ENCODE measurements around the gene FNDC7. TPM values are rescaled to one million over a fixed set of nuclear protein-coding genes. Genes with fewer than 3 reads are reported as not detected.

The FNDC7 gene
- total and polyA plus RNA-seq, 2 experiments from 2014 or later: not detected

- H3K4me1 ChIP-seq (ENCODE audit: low read depth): no peaks in the 10 kb centered on the region
- no peaks in the 10 kb centered on the region for H3K9me3 ChIP-seq (ENCODE audit: low read depth)
- H3K36me3 ChIP-seq: peaks cover 5% of the 10 kb centered on the region
- peak; percentile 85 to 88 for DNase-seq (ENCODE audit: low read depth in 1 of 2, low spot score in 1 of 2)
- TF ChIP-seq CTCF (IDR thresholded peaks at IDR 0.05; ENCODE audit: low read depth, low read length): no peak
- H3K4me3 ChIP-seq: peak overlapping the region; percentile 53
- no peaks in the 10 kb centered on the region for H3K27me3 ChIP-seq
- H3K27ac ChIP-seq: peak overlapping the region; percentile 93
Observed at GRCh38 chr1:108747171-108747850, 34.6 kb downstream of the FNDC7 start.

- H3K27me3 ChIP-seq: no peaks in the 10 kb centered on the region
- H3K4me3 ChIP-seq: no peak overlapping the region
- TF ChIP-seq CTCF (IDR thresholded peaks at IDR 0.05; ENCODE audit: low read depth, low read length): no peak
- H3K9me3 ChIP-seq (ENCODE audit: low read depth): no peaks in the 10 kb centered on the region
- no peaks in the 10 kb centered on the region for H3K4me1 ChIP-seq (ENCODE audit: low read depth)
- DNase-seq (ENCODE audit: low read depth in 1 of 2, low spot score in 1 of 2): no peak
- peaks cover 11% of the 10 kb centered on the region for H3K36me3 ChIP-seq
- H3K27ac ChIP-seq: no peak overlapping the region
Observed at GRCh38 chr1:108747898-108748297, 35.2 kb downstream of the FNDC7 start.

- DNase-seq (ENCODE audit: low read depth in 1 of 2, low spot score in 1 of 2): no peak
- no peak for TF ChIP-seq CTCF (IDR thresholded peaks at IDR 0.05; ENCODE audit: low read depth, low read length)
- Histone ChIP-seq H3K9me3 (ENCODE audit: low read depth) (no peaks in the 10 kb centered on the region), H3K27me3 (no peaks in the 10 kb centered on the region), H3K36me3 (peaks cover 20% of the 10 kb centered on the region), H3K27ac (no peak overlapping the region), H3K4me1 (ENCODE audit: low read depth) (no peaks in the 10 kb centered on the region), H3K4me3 (no peak overlapping the region)
Observed at GRCh38 chr1:108749081-108749480, 36.4 kb downstream of the FNDC7 start.

GRCh38 chr1:108750476-108751181 is 37.9 kb downstream of the FNDC7 start:
- H3K27ac ChIP-seq: no peak overlapping the region
- TF ChIP-seq CTCF (IDR thresholded peaks at IDR 0.05; ENCODE audit: low read depth, low read length): no peak
- no peak for DNase-seq (ENCODE audit: low read depth in 1 of 2, low spot score in 1 of 2)

GRCh38 chr1:108753363-108753762 is 40.7 kb downstream of the FNDC7 start:
- H3K36me3 ChIP-seq: peaks cover 41% of the 10 kb centered on the region
- no peak for TF ChIP-seq CTCF (IDR thresholded peaks at IDR 0.05; ENCODE audit: low read depth, low read length)

More at GRCh38 chr1:108750476-108751181, 37.9 kb downstream of the FNDC7 start:
- no peaks in the 10 kb centered on the region for H3K27me3 ChIP-seq
- H3K36me3 ChIP-seq: peaks cover 24% of the 10 kb centered on the region
- H3K9me3 ChIP-seq (ENCODE audit: low read depth): no peaks in the 10 kb centered on the region
- no peak overlapping the region for H3K4me3 ChIP-seq
- no peaks in the 10 kb centered on the region for H3K4me1 ChIP-seq (ENCODE audit: low read depth)

More at GRCh38 chr1:108753363-108753762, 40.7 kb downstream of the FNDC7 start:
- H3K4me3 ChIP-seq: no peak overlapping the region
- no peak overlapping the region for H3K27ac ChIP-seq
- H3K4me1 ChIP-seq (ENCODE audit: low read depth): no peaks in the 10 kb centered on the region
- no peaks in the 10 kb centered on the region for H3K27me3 ChIP-seq
- no peaks in the 10 kb centered on the region for H3K9me3 ChIP-seq (ENCODE audit: low read depth)
- DNase-seq (ENCODE audit: low read depth in 1 of 2, low spot score in 1 of 2): no peak

Data from cardiac muscle cell (in vitro differentiated cells and primary cell).